GM18526 (cell line): ENCODE data around the gene FAM47C.
"Not testable (repeated sequence)": the region's sequence is repeated elsewhere in the genome, so short reads cannot be mapped to it uniquely, and the experiment has no call there.

Source experiments
- POLR2A ChIP-seq: IDR thresholded peaks from 3 replicates; pipeline ENCODE4 v1.6.1; 2011; ENCODE audit not compliant: insufficient read length; ENCODE audit errors: extremely low read depth

FAM47C gene

DNA sequence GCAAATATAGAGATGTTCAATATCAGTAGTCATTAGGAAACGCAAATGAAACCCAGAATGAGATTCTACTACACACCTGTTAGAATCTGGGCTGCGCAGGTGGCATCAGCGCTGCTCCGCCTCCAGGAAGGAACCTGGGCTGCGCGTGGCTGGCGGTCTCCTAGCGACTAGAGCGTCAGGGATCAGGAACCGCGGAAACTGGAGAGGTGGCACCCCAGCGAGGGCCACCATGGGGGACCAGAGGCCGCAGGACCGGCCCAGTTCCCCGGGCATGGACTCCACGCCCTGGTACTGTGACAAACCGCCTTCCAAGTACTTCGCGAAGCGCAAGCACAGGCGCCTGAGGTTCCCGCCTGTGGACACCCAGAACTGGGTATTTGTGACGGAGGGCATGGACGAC, at the start of gene FAM47C:
FAM47C (plus strand) TSS at position 185 of the 400 bp plus-strand sequence; CDS start at position 230, 45 bp downstream.
- not testable (repeated sequence) for TF ChIP-seq POLR2A

DNA sequence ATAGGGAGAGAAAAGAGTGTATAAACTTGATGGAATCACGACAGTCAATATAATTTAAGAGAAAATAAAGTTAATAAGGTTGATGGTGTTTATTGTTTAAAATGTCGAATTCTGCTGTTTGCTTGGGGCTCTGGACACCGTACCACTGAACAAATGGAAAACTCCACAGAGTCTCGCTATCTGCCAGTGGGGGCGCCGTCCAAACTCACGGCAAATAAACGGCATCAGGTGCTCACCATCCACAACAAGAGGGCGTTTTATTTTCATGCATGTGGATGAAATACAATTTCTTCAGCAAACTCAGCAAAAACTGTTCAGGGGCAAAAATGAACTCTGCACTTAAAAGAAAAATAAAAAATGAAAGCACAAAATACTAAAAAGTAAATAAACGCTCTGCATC, 46.6 kb upstream of the FAM47C start:
- TF ChIP-seq POLR2A, result no peak

DNA sequence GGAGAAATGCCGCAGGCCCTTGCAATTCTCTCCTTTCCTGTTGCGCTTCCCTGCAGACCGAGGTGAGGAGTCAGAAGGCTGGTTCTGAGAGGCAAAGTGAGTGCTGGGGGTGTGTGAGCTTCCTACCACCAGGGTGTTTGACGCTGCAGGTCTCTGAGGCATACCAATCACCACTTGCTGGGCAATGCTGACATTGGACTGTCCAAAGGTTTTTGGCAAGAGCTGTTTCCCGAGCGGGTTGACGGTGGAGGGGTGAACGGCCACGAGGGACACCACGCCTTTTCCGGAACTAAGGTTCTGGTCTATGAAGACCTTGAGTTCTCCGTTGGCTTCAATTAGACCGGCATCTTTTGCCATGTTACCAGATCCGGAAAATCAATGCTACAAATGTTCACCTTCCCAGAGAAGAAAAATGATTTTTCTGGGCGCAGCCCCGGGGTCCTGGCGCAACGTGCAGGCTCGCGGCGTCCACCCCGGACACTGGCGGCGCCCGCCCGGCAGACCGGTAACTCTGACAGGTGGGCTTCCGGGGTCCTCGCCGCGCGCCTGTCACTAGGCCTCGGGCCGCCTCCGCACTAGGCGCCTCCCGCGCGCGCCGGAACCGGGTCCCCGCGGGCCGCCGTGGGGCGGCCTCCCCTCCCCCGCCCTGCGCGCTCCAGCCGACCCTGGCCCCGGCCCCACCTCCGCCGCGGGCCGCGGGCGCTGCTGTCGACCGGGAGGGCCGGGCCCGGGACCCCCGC, 44.9 kb upstream of the FAM47C start:
- TF ChIP-seq POLR2A, result no peak

DNA sequence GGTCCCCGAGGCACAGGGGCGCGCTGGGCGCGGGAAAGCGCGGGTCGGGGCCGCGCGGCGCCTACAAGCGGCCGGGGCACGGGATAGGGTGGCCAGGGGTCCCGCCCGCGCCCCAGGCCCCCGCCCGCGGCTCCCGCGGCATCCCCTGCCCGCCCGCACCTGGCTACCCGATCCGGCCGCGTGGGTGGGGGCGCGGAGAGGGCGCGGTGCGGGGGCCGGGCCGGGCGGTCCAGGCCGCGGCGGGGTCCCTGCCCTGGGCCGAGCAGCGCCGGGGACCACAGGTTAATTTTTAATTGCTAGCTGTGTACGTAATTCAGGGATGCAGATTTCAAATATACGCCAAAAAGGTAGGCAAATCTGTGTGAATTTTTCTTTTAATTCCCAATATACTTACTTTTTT, 44.3 kb upstream of the FAM47C start:
- no peak for TF ChIP-seq POLR2A

DNA sequence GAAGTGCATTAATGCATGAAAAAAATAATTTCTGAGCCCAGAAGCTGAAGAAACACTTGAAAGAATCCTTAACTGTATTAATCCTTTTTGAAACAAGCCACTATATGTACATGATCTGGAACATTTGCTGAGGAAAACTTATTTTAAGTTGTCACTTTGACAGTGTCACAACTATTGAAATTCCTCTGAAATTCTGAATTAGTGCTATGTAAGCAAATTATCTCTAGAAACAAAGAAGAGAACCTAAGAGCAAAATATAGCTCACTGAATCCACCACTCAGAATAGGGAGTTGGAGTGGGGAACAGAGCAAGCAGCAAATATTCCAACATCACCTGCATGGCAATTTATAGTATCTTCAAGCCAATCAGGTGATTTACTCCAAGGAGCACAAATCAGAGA, 34.6 kb upstream of the FAM47C start:
- TF ChIP-seq POLR2A, result no peak

DNA sequence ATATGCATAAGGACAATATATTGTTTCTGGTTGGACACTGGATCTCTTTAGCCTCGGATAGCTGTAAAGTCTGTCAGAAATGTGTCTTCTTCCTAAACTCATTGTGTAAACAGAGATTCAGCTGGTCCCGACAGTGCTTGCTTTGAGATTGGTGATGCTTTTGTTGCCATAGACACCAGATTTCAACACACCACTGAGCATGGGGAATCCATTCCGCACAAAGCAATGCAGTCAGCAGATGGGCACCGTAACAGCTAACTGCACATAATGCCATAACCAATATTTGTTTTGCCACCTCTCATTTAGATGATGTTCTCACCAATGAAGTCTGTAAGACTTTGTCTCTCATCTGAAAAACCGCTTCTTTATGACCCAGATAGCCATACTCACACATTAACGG, 33.3 kb upstream of the FAM47C start:
- no peak for TF ChIP-seq POLR2A

DNA sequence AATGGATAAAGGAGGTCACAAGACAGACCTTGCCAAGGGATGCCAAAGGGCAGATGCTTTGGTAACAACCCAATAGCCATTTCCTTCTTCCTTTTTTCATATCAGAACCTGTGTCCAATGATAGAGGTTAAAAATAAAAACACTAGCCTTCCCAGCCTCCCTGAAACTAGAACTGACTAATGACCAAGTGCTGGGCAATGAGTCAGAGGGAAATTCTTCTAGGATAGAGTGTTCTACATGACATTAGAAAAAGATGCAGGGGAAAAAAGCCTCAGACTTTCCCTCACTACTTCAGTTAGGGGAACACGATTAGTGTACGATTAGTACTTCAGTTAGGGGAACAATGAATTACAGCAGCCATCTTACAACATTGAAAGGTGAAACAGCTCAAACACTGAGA, 29.3 kb upstream of the FAM47C start:
- no peak for TF ChIP-seq POLR2A

DNA sequence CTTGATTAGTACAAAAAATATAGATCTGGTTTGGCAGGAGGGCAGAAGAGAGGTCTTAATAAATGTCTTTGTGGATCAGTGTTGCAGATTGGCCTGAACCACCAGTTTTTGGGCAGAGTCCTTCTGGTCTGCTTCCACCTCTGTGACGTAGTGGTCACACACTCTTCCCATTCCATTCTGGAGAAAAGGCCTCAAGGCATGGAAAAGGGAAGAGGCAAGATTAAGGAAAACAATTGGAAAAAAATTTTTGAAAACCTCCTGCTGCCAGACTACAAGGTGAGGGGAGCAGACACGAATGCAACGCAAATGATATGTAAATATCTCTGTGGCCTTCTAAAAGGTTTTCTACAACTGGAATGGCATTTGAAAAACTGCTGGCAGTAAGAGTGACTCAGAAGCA, 24.3 kb upstream of the FAM47C start:
- no peak for TF ChIP-seq POLR2A

DNA sequence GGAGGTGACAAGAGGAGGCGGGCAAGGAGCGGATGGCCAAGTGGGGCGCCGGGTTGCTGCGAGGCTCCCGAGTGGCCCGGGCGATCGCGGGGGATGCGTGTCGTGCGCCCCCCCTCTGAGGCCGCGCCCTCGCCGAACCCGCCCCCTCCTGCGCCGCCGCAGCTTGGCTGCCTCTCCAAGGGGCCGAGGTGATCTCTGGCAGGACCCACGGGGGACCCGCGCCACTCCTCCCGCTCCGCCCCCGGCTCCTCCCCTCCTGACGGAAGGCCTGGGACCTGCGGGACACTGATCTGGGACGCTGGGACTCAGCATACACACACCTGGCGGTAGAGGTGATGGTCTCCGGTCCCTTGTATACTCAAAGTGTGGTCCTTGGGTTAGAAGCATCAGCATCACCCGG, 21.9 kb upstream of the FAM47C start:
- no peak for TF ChIP-seq POLR2A

DNA sequence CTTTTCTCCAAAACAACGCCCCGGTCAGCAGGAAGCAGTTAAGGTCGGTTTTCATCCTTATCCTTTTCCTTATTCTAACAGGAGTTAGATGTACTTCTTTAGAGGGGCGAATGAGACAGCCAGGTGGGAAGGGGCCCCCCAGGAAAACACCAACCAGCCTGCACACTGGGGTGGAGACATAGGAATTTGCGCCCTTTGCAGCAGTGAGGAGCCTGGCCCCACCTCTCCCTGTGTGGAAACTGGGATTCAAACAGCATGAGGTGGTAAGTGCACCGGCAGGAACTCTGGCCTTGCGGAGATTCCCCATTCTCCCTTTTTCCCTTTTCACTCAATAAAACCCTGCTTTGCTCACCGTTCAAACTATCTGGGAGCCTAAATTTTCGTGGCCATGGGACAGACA, 8.0 kb upstream of the FAM47C start:
- TF ChIP-seq POLR2A, result no peak

DNA sequence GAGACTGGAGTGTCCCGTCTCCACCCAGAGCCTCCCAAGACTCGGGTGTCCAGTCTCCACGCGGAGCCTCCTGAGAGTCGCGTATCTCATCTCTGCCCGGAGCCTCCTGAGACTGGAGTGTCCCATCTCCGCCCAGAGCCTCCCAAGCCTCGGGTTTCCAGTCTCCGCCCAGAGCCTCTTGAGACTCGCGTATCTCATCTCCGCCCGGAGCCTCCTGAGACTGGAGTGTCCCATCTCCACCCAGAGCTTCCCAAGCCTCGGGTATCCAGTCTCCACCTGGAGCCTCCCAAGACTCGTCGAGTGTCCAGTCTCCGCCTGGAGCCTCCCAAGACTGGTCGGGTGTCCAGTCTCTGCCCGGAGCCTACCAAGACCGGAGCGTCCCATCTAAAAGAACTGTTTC, 2.3 kb downstream of the FAM47C start:
- TF ChIP-seq POLR2A, result no peak

DNA sequence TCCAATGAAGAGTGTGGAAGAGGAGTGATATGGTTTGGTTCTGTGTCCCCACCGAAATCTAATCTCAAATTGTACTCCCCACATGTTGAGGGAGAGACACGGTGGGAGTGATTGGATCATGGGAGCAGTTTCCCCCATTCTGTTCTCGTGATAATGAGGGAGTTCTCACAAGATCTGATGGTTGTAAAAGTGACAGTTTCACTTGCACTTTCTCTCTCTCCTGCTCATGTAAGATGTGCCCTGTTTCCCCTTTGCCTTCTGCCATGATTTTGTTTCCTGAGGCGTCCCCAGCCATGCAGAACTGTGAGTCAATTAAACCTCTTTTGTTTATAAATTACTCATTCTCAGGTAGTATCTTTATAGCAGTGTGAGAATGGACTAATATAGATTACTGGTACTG, 39.6 kb downstream of the FAM47C start:
- no peak for TF ChIP-seq POLR2A

DNA sequence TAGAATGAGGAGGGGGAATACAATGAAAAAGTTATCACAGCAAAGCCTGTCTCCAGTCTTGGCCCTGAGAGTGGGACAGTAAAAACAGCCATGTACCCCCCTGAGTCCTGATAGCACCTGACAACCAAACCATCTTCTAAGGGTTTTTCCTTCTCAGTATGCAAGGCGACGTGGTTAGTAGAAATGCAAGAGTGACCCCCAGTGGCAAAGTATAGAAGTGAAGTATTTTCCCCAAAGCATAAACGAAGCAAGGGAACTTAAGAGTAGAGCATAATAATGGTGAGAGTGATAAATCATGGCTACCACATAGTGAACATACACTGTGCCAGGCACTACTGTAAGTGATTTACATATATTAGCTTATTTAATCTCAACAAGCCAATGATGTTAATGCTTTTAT, 52.8 kb downstream of the FAM47C start:
- no peak for TF ChIP-seq POLR2A
